HepG2 (cell line): Measurements from ENCODE around the gene DSCAM. TPM values are rescaled to one million over a fixed set of nuclear protein-coding genes. Genes with fewer than 3 reads are reported as not detected.

ENCODE experiments used
- ATAC-seq: fragments of 200-7000 bp; cut with Tn5 transposase; 3 replicates; pipeline ENCODE4 v1.9.1; 2020; ENCODE audit warnings: mild to moderate bottlenecking, moderate library complexity
- BruUV-seq: library from RNA; stranded (reverse); fragments of 400-500 nt; replicated peaks from 2 replicates; lab custom pipeline; 2021; lab: Mats Ljungman, UMichigan
- CTCF ChIA-PET: fragments of 300-600 bp; formaldehyde crosslinking; extraction: SDS; loops from one replicate; lab custom pipeline; 2021; ENCODE audit warnings: low total read pairs, inconsistent platforms, low intra/inter-chr PET ratio; lab: Yijun Ruan, JAX
- POLR2A ChIA-PET: fragments of 350-600 bp; sonication (Branson Sonifier 250); formaldehyde crosslinking; loops from one replicate; lab custom pipeline; 2020; ENCODE audit warnings: antibody characterized with exemption, inconsistent platforms; lab: Yijun Ruan, JAX
- DNase-seq: peaks from one replicate; pipeline ENCODE4 v3.0.0-alpha.2; 2015; ENCODE audit warnings: low spot score
- FAIRE-seq: peaks from 3 replicates; lab custom pipeline; 2011; peaks lifted over from hg19 to GRCh38; lab: Jason Lieb, UNC
- H2AFZ ChIP-seq: one replicate; pipeline ENCODE4 v1.6.1; 2011; ENCODE audit warnings: low read length, inconsistent platforms
- H3K27ac ChIP-seq: fragments of 300-600 bp; 3 replicates; pipeline ENCODE4 v1.8.0; 2011; ENCODE audit warnings: mixed run types, mild to moderate bottlenecking, mixed read lengths, low read length, inconsistent platforms; ENCODE audit not compliant: insufficient read depth; ENCODE audit errors: extremely low read length
- H3K27me3 ChIP-seq, 2 experiments: fragments of 200-600 bp in 1 of 2; 2 replicates in 1 of 2; 3 replicates in 1 of 2; pipeline versions ENCODE4 v1.6.0 to v1.8.0; 2011; ENCODE audit warnings: low read length in 2 of 2, mild to moderate bottlenecking in 2 of 2, moderate library complexity in 2 of 2, inconsistent platforms in 1 of 2; ENCODE audit not compliant: insufficient read depth in 2 of 2, control insufficient read depth in 1 of 2
- H3K36me3 ChIP-seq, 2 experiments: fragments of 200-600 bp in 1 of 2; replicated peaks in 1 of 2; 2 replicates in 1 of 2; 3 replicates in 1 of 2; pipeline versions ENCODE4 v1.5.1 to v1.8.0; 2011; ENCODE audit warnings: low read length in 2 of 2, inconsistent platforms in 1 of 2; ENCODE audit not compliant: insufficient read depth in 2 of 2, control insufficient read depth in 1 of 2
- H3K4me1 ChIP-seq: 2 replicates; pipeline ENCODE4 v1.5.1; 2012; ENCODE audit warnings: low read length, inconsistent platforms; ENCODE audit not compliant: insufficient read depth
- H3K4me2 ChIP-seq: 2 replicates; pipeline ENCODE4 v1.6.0; 2011; ENCODE audit warnings: low read depth, low read length, inconsistent platforms
- H3K4me3 ChIP-seq, 3 experiments: fragments of 200-600 bp in 1 of 3; sonication (generic), shearing (Covaris generic) in 1 of 3; replicated peaks in 1 of 3; 2 replicates each; pipeline ENCODE4 v1.5.1; 2011 to 2016; ENCODE audit warnings: low read length in 3 of 3, inconsistent platforms in 2 of 3, low read depth in 2 of 3, mild to moderate bottlenecking in 2 of 3, control low read depth in 1 of 3, mixed read lengths in 1 of 3; ENCODE audit not compliant: insufficient read depth in 1 of 3
- H3K79me2 ChIP-seq: one replicate; pipeline ENCODE4 v1.6.1; 2011; ENCODE audit warnings: low read length, inconsistent platforms; ENCODE audit not compliant: insufficient read depth
- H3K9ac ChIP-seq: 2 replicates; pipeline ENCODE4 v1.6.0; 2011; ENCODE audit warnings: mild to moderate bottlenecking, low read depth, low read length, inconsistent platforms; ENCODE audit not compliant: insufficient read depth
- H3K9me3 ChIP-seq: 2 replicates; pipeline ENCODE4 v1.5.1; 2012; ENCODE audit warnings: mild to moderate bottlenecking, low read length
- H4K20me1 ChIP-seq: 2 replicates; pipeline ENCODE4 v1.6.0; 2011; ENCODE audit warnings: inconsistent platforms, mild to moderate bottlenecking, low read length, moderate library complexity; ENCODE audit not compliant: insufficient read depth
- CC2D1A ChIP-seq: sonication (generic); formaldehyde crosslinking; IDR thresholded peaks from 2 replicates; pipeline ENCODE4 v1.8.1; 2023; ENCODE audit warnings: mild to moderate bottlenecking, missing genetic modification reagents
- ETV5 ChIP-seq: IDR thresholded peaks from 2 replicates; pipeline ENCODE4 v1.6.1; 2018; ENCODE audit warnings: missing biosample characterization, missing genetic modification reagents, inconsistent platforms, borderline replicate concordance
- HDAC1 ChIP-seq: sonication (generic); formaldehyde crosslinking; IDR thresholded peaks from 2 replicates; pipeline ENCODE4 v1.5.1; 2020; ENCODE audit warnings: mild to moderate bottlenecking, missing genetic modification reagents
- ISL2 ChIP-seq: sonication (generic); formaldehyde crosslinking; IDR thresholded peaks from 2 replicates; pipeline ENCODE4 v1.5.0; 2020; ENCODE audit warnings: missing genetic modification reagents
- POLR2AphosphoS2 ChIP-seq: IDR thresholded peaks from 2 replicates; pipeline ENCODE4 v1.6.1; 2011; ENCODE audit warnings: low read depth, low read length, improper control_type of control experiment
- RFX1 ChIP-seq: fragments of 450-650 bp; IDR thresholded peaks from 2 replicates; pipeline ENCODE4 v1.6.1; 2017
- RFX5 ChIP-seq: IDR thresholded peaks from 2 replicates; pipeline ENCODE4 v1.6.1; 2011; ENCODE audit warnings: low read depth, low read length, improper control_type of control experiment
- ZFAT ChIP-seq: sonication (generic); formaldehyde crosslinking; conservative IDR thresholded peaks from 2 replicates; pipeline ENCODE4 v1.8.1; 2023; ENCODE audit warnings: missing genetic modification reagents, inconsistent platforms
- ZFP36 ChIP-seq: fragments of 150-350 bp; IDR thresholded peaks from 2 replicates; pipeline ENCODE4 v1.6.1; 2018; ENCODE audit warnings: borderline replicate concordance, low read length, low read depth; ENCODE audit not compliant: partially characterized antibody
- ZNF251 ChIP-seq: sonication (generic); formaldehyde crosslinking; IDR thresholded peaks from 2 replicates; pipeline ENCODE4 v1.9.0; 2021; ENCODE audit warnings: mild to moderate bottlenecking, missing genetic modification reagents
- ZNF605 ChIP-seq: sonication (generic); formaldehyde crosslinking; IDR thresholded peaks from 2 replicates; pipeline ENCODE4 v1.8.0; 2022; ENCODE audit warnings: mild to moderate bottlenecking, missing genetic modification reagents
- ZNF747 ChIP-seq: sonication (generic); formaldehyde crosslinking; IDR thresholded peaks from 2 replicates; pipeline ENCODE4 v1.8.1; 2023; ENCODE audit warnings: missing genetic modification reagents, mild to moderate bottlenecking, borderline replicate concordance
- WGBS: methylation state at CpG from one replicate; pipeline ENCODE4 v1.1.6; 2017; ENCODE audit warnings: low lambda C conversion rate; 5-methylcytosine and 5-hydroxymethylcytosine counted together
- in situ Hi-C: cut with HindIII; loops from 2 replicates; pipeline ENCODE4 v1.10.0; 2017; ENCODE audit warnings: low pct_unique_long_range_greater_than_20kb; ENCODE audit not compliant: extremely low pct_ligation_motif_present
- intact Hi-C: fragments of 100-400 bp; cut with micrococcal nuclease; formaldehyde crosslinking; loops from one replicate; pipeline ENCODE4 v1.10.0; 2022; ENCODE audit not compliant: unreplicated experiment
- polyA plus RNA-seq, 8 experiments: library from polyadenylated mRNA; depleted of rRNA in 3 of 8; stranded (reverse) in 7 of 8; unstranded in 1 of 8; fragments of >200 nt; fragmentation: Illumina TruSeq in 4 of 8; extraction: Trizol in 4 of 8; gene quantifications; 2 replicates each; pipeline versions ENCODE4 v1.2.1 to v1.2.3, GENCODE V29; 2011 to 2016; ENCODE audit warnings: low read depth in 4 of 8, missing spikeins in 1 of 8, mixed read lengths in 1 of 8; ENCODE audit not compliant: insufficient read depth in 1 of 8
- total RNA-seq, 5 experiments: library from RNA; depleted of rRNA; stranded (reverse); fragments of >200 nt; fragmentation: Illumina TruSeq; extraction: Trizol; gene quantifications; 2 replicates each; pipeline ENCODE4 v1.2.3, GENCODE V29; 2016; ENCODE audit warnings: low read depth in 1 of 5
- TF ChIP-seq, protein P1 (sequence below): sonication (generic); formaldehyde crosslinking; IDR thresholded peaks from 2 replicates; pipeline ENCODE4 v1.4.0; 2020; ENCODE audit warnings: mild to moderate bottlenecking, missing genetic modification reagents, borderline replicate concordance

The DSCAM gene
- total and polyA plus RNA-seq, 2 of the 13 experiments (the other 11 are each of a cell fraction or from before 2014, with no cell fraction given) = not detected

DNA sequence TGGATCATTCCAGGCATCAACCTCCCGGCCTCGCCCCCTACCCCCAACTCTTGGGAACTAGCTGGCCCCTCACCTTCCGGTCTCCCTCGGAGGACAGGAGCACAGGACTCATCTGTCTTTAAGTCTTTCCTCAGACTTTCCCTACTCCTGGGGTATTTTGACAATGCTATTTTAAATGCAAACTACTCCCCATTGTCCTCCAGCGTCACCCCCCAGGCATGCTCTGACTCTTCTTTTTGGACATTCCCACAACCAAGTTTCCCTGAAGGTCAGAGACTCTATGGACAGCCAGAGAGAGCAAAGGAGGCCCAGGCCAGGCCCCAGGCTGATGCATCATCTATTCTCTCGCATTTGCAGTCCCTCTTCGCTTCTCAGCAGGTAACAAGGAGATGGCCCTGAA, 555.4 kb downstream of the DSCAM start:
- Histone ChIP-seq H3K9me3 (peaks cover 99% of the 10 kb centered on the region), H3K4me2 (no peak overlapping the region), H2AFZ (no peak overlapping the region), H3K36me3 (no peaks in the 10 kb centered on the region), H3K27me3 (no peaks in the 10 kb centered on the region), H3K4me3 (no peak overlapping the region), H3K9ac (no peak overlapping the region), H4K20me1 (no peaks in the 10 kb centered on the region), H3K79me2 (no peaks in the 10 kb centered on the region), H3K27ac (no peak overlapping the region), H3K4me1 (no peaks in the 10 kb centered on the region)
- no TSS peak for BruUV-seq
- FAIRE-seq = no peak
- POLR2A ChIA-PET = no interaction called here
- CTCF ChIA-PET = no interaction called here
- no peak for TF ChIP-seq POLR2AphosphoS2
- TF ChIP-seq ZNF747 (CRISPR knock-in tag) = no peak
- TF ChIP-seq ZNF251 (CRISPR knock-in tag) = no peak
- TF ChIP-seq ZFP36 = no peak
- TF ChIP-seq ETV5 = no peak
- in situ Hi-C loops (no loop called here), intact Hi-C loops (no loop called here)
- DNase-seq = no peak
- no peak for ATAC-seq
- WGBS = 7% methylated on average over 7 of the region's 7 CpGs

DNA sequence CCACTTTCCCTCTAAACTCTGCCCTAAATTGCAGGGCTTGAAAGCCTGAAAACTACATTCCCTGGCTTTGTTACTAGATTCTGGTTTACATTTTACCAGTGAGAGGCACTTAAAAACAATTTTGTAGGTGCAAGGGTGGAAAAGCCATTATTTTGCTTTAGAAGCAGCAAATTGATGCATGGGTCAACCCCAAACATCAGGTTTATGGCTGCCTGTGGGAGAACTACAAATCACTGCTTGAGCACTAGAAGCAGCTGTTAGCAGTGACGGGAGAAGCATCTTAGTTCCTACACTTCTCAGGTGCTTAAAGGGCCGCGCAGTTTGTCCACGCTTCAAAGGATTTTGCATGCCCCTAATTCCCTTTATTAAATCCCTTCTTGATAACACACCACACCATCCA, 562.5 kb downstream of the DSCAM start:
- POLR2A ChIA-PET = no interaction called here
- H4K20me1 ChIP-seq = no peaks in the 10 kb centered on the region
- H3K9ac ChIP-seq = no peak overlapping the region
- no TSS peak for BruUV-seq
- H3K36me3 ChIP-seq = no peaks in the 10 kb centered on the region
- no peak overlapping the region for H3K27ac ChIP-seq
- in situ Hi-C loops = no loop called here
- no peaks in the 10 kb centered on the region for H3K27me3 ChIP-seq
- ATAC-seq = no peak
- CTCF ChIA-PET = no interaction called here
- TF ChIP-seq CC2D1A (CRISPR knock-in tag) (no peak), ZFAT (CRISPR knock-in tag) (no peak), ISL2 (CRISPR knock-in tag) (no peak), RFX1 (no peak), RFX5 (no peak), ZNF605 (CRISPR knock-in tag) (no peak), HDAC1 (CRISPR knock-in tag) (no peak)
- TF ChIP-seq, protein P1, sequence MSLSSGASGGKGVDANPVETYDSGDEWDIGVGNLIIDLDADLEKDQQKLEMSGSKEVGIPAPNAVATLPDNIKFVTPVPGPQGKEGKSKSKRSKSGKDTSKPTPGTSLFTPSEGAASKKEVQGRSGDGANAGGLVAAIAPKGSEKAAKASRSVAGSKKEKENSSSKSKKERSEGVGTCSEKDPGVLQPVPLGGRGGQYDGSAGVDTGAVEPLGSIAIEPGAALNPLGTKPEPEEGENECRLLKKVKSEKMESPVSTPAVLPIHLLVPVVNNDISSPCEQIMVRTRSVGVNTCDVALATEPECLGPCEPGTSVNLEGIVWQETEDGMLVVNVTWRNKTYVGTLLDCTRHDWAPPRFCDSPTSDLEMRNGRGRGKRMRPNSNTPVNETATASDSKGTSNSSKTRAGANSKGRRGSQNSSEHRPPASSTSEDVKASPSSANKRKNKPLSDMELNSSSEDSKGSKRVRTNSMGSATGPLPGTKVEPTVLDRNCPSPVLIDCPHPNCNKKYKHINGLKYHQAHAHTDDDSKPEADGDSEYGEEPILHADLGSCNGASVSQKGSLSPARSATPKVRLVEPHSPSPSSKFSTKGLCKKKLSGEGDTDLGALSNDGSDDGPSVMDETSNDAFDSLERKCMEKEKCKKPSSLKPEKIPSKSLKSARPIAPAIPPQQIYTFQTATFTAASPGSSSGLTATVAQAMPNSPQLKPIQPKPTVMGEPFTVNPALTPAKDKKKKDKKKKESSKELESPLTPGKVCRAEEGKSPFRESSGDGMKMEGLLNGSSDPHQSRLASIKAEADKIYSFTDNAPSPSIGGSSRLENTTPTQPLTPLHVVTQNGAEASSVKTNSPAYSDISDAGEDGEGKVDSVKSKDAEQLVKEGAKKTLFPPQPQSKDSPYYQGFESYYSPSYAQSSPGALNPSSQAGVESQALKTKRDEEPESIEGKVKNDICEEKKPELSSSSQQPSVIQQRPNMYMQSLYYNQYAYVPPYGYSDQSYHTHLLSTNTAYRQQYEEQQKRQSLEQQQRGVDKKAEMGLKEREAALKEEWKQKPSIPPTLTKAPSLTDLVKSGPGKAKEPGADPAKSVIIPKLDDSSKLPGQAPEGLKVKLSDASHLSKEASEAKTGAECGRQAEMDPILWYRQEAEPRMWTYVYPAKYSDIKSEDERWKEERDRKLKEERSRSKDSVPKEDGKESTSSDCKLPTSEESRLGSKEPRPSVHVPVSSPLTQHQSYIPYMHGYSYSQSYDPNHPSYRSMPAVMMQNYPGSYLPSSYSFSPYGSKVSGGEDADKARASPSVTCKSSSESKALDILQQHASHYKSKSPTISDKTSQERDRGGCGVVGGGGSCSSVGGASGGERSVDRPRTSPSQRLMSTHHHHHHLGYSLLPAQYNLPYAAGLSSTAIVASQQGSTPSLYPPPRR (CRISPR knock-in tag) = no peak
- no peak overlapping the region for H3K4me2 ChIP-seq
- peaks cover 92% of the 10 kb centered on the region for H3K9me3 ChIP-seq
- no peak overlapping the region for H2AFZ ChIP-seq
- intact Hi-C loops = no loop called here
- 77% methylated on average over 4 of the region's 4 CpGs for WGBS
- no peak for DNase-seq
- H3K79me2 ChIP-seq = no peaks in the 10 kb centered on the region
- no peak overlapping the region for H3K4me3 ChIP-seq
- no peak for FAIRE-seq
- H3K4me1 ChIP-seq = no peaks in the 10 kb centered on the region
